22Rv1 (cell line): Measurements from ENCODE around the gene SLIT3.

Experiments
- CTCF ChIP-seq: fragments of 450-650 bp; IDR thresholded peaks from 2 replicates; pipeline ENCODE4 v1.5.1; 2017; ENCODE audit warnings: mild to moderate bottlenecking
- ZFX ChIP-seq: fragments of 450-650 bp; IDR thresholded peaks from 2 replicates; pipeline ENCODE4 v1.6.1; 2017; ENCODE audit warnings: antibody characterized with exemption, borderline replicate concordance

DNA sequence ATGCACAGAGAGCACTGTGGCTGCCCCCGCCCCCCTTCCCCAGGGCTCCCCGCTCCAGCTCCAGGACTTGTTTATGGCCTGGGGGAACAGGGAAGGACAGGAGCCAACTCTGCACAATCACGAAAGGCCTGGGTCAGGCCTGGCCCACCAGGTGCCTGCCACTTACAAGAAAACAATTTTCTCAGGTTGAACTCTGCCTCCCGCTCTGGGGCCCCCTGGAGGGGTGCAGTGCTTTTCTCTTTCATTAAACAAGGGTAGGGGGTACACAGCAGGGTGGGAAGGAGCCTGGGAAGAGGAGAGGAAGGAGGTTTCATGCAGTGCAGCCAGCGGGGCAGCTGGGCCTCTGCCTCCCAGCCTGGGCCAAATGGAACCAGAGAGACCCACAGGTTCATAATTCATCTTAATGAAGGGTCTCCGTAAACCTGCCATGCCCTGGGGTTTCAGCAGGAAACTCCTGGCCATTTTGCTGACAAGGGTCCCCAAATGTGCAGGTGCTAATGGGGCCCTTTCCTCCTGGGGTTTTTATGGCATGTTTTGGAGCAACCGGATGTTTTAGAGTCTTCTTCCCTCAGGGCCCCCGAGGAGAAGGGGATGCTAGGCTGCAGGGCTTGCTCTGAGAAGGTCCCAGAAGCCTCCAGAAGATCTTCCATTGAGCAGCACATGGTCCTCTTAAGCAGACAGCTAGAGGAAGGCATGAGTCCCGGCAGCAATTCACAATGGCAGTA lies 219.8 kb downstream of the SLIT3 start:
- TF ChIP-seq CTCF (no peak), ZFX (no peak)
